SW480 (cell line): ENCODE data around the gene DCHS1.

ENCODE experiments used
- DNase-seq: peaks from one replicate; pipeline ENCODE4 v3.0.0-alpha.2; 2016; ENCODE audit warnings: low spot score

Gene DCHS1

GRCh38 chr11:6673523-6674218 lies 18.1 kb upstream of the DCHS1 start:
- DNase-seq, result no peak

DNA sequence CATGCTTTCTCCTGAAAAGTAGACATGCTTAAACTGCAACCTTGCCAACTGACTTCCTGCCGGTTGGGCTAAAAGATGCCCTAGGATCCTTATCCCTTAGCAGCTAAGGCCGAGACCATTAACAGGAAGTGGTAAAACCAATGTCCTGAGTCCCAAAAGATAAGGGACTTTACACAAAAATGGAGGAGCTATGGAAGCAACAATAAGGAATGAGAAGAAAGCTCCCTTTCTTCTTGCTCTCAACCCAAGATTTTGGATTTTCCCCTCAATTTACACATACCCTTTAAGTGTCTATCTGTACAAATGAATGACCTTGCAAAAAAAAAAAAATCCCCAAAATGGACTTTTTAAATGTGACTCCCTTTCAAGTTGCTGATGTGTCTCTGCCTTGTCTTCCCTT lies 16.4 kb upstream of the DCHS1 start:
- DNase-seq, result no peak

DNA sequence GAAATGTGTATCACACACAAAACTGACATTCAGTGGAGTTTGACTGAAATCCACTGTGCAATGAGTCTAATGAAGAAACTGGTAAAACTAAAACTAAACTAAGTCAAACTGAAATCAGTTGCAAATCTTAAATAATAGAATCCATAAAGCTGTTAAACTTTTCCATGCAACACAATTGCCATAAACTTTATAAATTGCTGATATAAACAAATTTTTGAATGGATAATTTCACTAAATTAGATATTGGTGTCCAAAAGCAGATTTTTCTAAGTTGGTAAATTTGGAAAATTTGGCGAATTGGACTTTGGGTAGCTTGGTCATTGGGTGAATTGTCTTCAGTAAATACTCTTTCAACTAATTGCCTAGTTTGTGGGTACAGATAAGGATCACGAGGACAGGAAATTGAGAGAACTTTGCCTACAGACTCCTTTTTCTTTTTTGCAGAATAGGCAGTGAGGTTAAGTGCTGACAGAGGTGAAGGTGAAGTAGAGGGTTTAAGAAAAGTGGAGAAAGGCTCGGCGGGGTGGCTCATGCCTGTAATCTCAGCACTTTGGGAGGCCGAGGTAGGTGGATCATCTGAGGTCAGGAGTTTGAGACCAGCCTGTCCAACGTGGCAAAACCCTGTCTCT lies 14.7 kb upstream of the DCHS1 start:
- DNase-seq, result no peak

- DNase-seq, result peak; percentile 60
Observed at GRCh38 chr11:6667733-6668374, 12.2 kb upstream of the DCHS1 start.

GRCh38 chr11:6666302-6667183 lies 10.9 kb upstream of the DCHS1 start:
- no peak for DNase-seq

- no peak for DNase-seq
Observed at GRCh38 chr11:6664551-6664950, 8.9 kb upstream of the DCHS1 start.

- no peak for DNase-seq
Observed at GRCh38 chr11:6663794-6664469, 8.3 kb upstream of the DCHS1 start.

GRCh38 chr11:6660712-6661111 lies 5.1 kb upstream of the DCHS1 start:
- DNase-seq, result no peak

DNA sequence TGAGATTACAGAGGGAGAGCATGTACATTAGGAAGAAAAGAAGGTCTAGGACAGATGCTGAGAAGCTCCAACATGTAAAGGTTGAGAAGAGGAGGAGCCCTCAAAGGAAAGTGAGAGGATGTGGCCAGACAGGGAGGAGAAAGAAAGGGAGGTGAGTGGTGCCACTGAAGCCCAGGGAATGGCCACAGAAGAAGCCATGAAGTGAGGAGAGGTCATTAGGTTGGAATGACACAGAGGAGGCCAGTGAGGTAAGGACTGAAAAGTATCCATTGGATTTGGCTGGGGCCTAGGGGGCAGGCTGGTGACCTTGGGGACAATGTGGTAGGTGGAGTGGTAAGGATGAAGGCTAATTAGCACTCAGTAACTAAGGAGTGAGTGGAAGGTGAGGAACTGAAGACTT lies 3.0 kb upstream of the DCHS1 start:
- no peak for DNase-seq

- no peak for DNase-seq
Observed at GRCh38 chr11:6657346-6657745, 1.7 kb upstream of the DCHS1 start.

DNA sequence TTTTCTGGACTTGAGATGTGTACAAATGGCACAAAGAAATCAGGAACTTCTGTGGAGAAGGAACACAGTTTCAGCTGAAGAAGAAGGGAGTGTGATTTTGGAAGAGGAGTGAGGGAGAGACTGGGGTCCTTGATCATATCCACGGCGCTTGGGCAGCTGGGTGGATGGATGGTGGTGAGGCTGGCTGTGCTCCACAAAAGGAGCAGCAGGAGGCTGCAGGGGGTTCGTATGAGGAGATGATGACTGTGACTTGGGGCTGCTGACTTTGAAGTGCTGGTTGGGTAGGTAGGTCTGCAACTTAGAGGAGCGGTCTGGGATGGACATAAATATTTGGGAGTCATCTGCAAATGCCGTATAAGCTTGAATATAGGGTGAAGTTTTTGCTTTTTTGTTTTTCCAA lies 1.3 kb upstream of the DCHS1 start:
- no peak for DNase-seq

- DNase-seq, result no peak
Observed at GRCh38 chr11:6656584-6656915, 941 bp upstream of the DCHS1 start.

- no peak for DNase-seq
Observed at GRCh38 chr11:6655020-6655789, 404 bp downstream of the DCHS1 start.

- DNase-seq, result no peak
Observed at GRCh38 chr11:6654281-6655019, 1.2 kb downstream of the DCHS1 start.

DNA sequence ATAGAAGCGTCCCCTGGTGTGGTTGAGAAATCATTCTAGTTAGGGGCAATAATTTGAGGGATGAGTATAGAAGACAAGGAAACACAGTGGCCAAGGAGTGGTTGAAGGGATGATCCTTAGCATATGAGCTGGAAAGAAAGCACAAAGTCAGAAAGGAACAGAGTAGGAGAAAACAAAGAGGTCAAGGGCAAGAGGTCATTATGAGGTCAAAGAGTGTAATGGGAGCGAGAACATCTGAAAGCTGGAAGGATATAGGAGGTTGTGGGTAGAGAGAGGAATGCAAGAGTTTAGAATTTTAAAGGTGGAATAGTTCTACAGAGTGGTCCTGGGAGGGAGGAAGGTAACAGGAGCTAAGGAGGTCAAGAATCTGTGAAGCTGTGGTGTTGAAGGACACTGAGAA lies 2.0 kb downstream of the DCHS1 start:
- DNase-seq, result no peak

DNA sequence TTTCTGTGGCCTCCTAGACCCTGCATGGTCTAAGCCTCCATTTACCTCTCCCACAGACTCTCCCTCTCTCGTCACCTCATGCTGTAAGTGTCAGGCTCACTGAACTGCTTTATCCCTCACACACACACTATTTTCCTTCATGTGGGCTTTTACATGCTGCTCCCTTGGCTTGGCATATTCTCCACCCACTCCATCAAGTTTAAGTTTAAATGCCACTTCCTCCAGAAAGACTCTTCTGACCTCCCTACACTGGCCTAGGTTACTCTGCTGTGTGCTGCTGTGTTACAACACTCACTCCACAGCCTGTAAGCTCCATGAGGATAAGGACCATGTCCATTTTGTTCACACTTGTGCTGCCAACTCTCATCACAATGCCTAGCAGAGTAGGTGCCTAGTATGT lies 2.5 kb downstream of the DCHS1 start:
- no peak for DNase-seq

DNA sequence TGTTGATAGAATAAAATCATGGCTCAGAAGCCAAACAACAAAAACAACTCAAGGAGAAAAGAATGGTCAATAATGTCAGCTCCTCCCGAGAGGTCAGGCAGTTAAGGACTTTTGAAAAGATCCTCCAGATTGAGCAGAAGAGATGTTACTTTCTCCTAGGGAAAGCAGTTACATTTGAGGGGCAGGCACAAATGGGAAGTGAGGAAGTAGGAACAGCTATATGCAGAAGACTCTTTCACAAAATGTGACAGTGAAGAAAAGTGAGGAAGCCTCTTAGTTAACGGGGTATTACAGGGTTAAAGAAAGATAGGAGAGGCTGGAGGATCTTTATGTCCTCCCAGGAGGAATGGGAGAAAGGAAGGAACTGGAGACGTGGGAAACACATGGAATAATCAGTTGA lies 3.4 kb downstream of the DCHS1 start:
- no peak for DNase-seq

GRCh38 chr11:6650980-6651379 lies 4.6 kb downstream of the DCHS1 start:
- no peak for DNase-seq

GRCh38 chr11:6650104-6650503 lies 5.5 kb downstream of the DCHS1 start:
- no peak for DNase-seq

DNA sequence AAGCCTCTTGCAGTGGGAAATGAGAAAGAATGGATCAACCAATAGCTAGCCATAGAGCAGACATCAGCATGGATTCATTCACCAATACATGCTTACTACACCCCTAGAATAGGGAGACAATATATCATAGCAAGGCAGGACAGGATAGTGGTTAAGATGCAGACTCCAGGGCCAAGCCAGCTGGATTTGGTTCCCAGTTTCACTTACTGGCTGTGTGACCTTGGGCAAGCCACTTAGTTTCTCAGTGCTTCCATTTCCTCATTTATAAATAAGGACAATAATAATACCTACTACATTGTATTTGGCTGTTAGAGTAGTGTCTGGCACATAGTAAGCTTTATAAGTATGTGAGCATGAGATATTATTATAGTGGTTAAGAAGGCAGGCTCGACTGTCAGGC lies 7.1 kb downstream of the DCHS1 start:
- DNase-seq, result no peak

- no peak for DNase-seq
Observed at GRCh38 chr11:6647836-6648235, 7.8 kb downstream of the DCHS1 start.
